ENCODE measurements around the gene ZNF213. TPM values are rescaled to one million over a fixed set of nuclear protein-coding genes. Genes with fewer than 3 reads are reported as not detected.

The ZNF213 gene
- total RNA-seq (2014; rRNA removed; shearing (Covaris generic)) (10.4 and 10.6 TPM in 2 replicates), polyA plus RNA-seq (2016; fragmentation: Nextera tagmentation; extraction: Ambion mirVana) (2.9 and 3.5 TPM in 2 replicates)
- long read RNA-seq, partial matches to known transcripts, result 0 of 3 reads
- long read RNA-seq, other reads (novel, unspliced or antisense), result 2 of 3 reads

- H3F3A ChIP-seq (replicated peaks; ENCODE audit: low read depth), result peaks cover 35% of the 10 kb centered on the region
- H3K27me3 ChIP-seq (ENCODE audit: insufficient read depth), result no peaks in the 10 kb centered on the region
- Mint-ChIP-seq H3K27me3 (ENCODE audit: insufficient read depth, low read depth, poor library complexity) (peaks cover 8% of the 10 kb centered on the region), H3K27ac (peak within 1 kb of the TSS; percentile 99), H3K4me1 (peaks cover 12% of the 10 kb centered on the region), H3K4me3 (peak within 1 kb of the TSS; percentile 99), H3K36me3 (ENCODE audit: low read depth) (peaks cover 23% of the 10 kb centered on the region; the same call in 2 of the 3 replicates), H3K9me3 (no peaks in the 10 kb centered on the region; the same call in 2 of the 3 replicates)
- peaks cover 28% of the 10 kb centered on the region for H3K79me2 ChIP-seq (replicated peaks; ENCODE audit: insufficient read depth)
- H4K20me1 ChIP-seq (replicated peaks; ENCODE audit: insufficient read depth), result peaks cover 6% of the 10 kb centered on the region
- DNase-seq (ENCODE audit: low spot score) (peak; percentile 100), ATAC-seq (peak; percentile 92)
- no peaks in the 10 kb centered on the region; the same call in 1 of the 2 replicates for H3K36me3 ChIP-seq (ENCODE audit: insufficient read depth)
- H3K4me1 ChIP-seq (ENCODE audit: insufficient read depth), result peaks cover 18% of the 10 kb centered on the region
- H3K9me2 ChIP-seq (ENCODE audit: insufficient read depth), result no peaks in the 10 kb centered on the region
- H3K4me3 ChIP-seq, result peak within 1 kb of the TSS; percentile 98
- TF ChIP-seq EZH2phosphoT487 (IDR thresholded peaks at IDR 0.05; ENCODE audit: unreplicated experiment) (no peak), REST (IDR thresholded peaks at IDR 0.05; ENCODE audit: unreplicated experiment) (no peak), EZH2 (IDR thresholded peaks at IDR 0.05; ENCODE audit: low read depth, unreplicated experiment) (no peak), ETS1 (IDR thresholded peaks at IDR 0.05) (peak; percentile 84), ZNF462 (CRISPR knock-in tag; IDR thresholded peaks at IDR 0.05) (no peak), ZNF114 (CRISPR knock-in tag; IDR thresholded peaks at IDR 0.05) (no peak), CREB1 (CRISPR knock-in tag; IDR thresholded peaks at IDR 0.05; ENCODE audit: low read depth) (peak; percentile 94), STAT1 (IDR thresholded peaks at IDR 0.05; ENCODE audit: unreplicated experiment) (no peak), JUNB (IDR thresholded peaks at IDR 0.05; ENCODE audit: unreplicated experiment) (no peak), NANOG (IDR thresholded peaks at IDR 0.05; ENCODE audit: borderline replicate concordance) (no peak), POLR2AphosphoS5 (IDR thresholded peaks at IDR 0.05; ENCODE audit: low read depth) (peak; percentile 77), ZNF331 (CRISPR knock-in tag; IDR thresholded peaks at IDR 0.05; ENCODE audit: low read depth) (no peak)
- TF ChIP-seq, protein P1, sequence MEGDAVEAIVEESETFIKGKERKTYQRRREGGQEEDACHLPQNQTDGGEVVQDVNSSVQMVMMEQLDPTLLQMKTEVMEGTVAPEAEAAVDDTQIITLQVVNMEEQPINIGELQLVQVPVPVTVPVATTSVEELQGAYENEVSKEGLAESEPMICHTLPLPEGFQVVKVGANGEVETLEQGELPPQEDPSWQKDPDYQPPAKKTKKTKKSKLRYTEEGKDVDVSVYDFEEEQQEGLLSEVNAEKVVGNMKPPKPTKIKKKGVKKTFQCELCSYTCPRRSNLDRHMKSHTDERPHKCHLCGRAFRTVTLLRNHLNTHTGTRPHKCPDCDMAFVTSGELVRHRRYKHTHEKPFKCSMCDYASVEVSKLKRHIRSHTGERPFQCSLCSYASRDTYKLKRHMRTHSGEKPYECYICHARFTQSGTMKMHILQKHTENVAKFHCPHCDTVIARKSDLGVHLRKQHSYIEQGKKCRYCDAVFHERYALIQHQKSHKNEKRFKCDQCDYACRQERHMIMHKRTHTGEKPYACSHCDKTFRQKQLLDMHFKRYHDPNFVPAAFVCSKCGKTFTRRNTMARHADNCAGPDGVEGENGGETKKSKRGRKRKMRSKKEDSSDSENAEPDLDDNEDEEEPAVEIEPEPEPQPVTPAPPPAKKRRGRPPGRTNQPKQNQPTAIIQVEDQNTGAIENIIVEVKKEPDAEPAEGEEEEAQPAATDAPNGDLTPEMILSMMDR (conservative IDR thresholded peaks at IDR 0.05; ENCODE audit: low read depth in 2 of 2), result no peak
- peak within 1 kb of the TSS; percentile 100 for H3K4me2 ChIP-seq
- peak within 1 kb of the TSS; percentile 98 for H3K27ac ChIP-seq (ENCODE audit: low read depth)
- H2AFZ ChIP-seq, result peak within 1 kb of the TSS; percentile 99
Observed at GRCh38 chr16:3134338-3135125, at the start of gene ZNF213. Gene ZNF213, plus strand, starts transcription at chr16:3135029. Its CDS starts 2,252 bp downstream, at chr16:3137281.
